ENCODE results near the gene LCLAT1. TPM values are rescaled to one million over a fixed set of nuclear protein-coding genes. Genes with fewer than 3 reads are reported as not detected.

Gene LCLAT1
- total RNA-seq, 1 donor from 2014 or later: 29.0 TPM

DNA sequence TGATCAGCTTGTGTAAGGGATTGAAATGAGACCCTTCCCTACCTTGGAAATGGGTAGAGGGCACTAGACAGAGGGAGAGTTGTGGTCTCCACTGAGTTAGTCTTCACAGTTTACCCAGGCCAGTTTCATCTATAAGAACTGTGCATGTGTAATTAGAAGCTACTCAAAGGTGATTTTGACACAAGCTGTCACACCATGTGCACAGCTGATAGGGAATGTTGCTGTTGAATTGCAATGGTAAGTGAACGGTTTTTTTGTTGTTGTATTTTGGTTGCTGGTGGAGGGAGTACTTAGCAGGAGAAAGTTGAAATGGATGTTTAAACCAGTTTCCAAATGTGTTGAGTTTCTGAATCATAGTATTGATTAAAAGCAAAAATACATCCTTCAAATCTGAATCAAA is 168.9 kb downstream of the LCLAT1 start:
- no peak for DNase-seq (ENCODE audit: extremely low spot score, unreplicated experiment)
- H3K4me1 Mint-ChIP-seq (ENCODE audit: unreplicated experiment): peaks cover 21% of the 10 kb centered on the region
- peaks cover 15% of the 10 kb centered on the region for H3K36me3 Mint-ChIP-seq
- no peak overlapping the region for H3K27ac Mint-ChIP-seq
- TF ChIP-seq CTCF (conservative IDR thresholded peaks at IDR 0.05): no peak
- no peak overlapping the region for H3K4me3 Mint-ChIP-seq
- H3K27me3 Mint-ChIP-seq: no peaks in the 10 kb centered on the region
- H3K9me3 Mint-ChIP-seq: no peaks in the 10 kb centered on the region

DNA sequence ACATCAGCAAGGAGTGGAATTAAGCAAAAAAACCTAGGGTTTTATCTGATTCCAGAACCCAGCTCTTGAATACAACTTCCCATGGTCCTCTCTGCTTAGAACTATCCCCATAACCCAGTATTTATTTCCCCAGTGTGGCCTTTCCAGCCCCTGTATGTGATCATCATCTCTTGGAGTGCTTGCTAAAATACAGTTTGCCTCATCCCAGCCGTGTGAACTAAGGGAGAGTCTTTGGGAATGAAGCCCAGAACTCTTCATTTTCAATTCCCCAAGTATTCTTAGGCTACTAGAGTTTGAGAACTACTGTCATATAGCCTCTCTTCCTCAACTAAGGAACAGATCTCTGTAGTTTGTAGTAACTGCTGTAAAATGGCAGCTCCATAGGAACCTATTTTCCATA is 173.1 kb downstream of the LCLAT1 start:
- Mint-ChIP-seq H3K27me3 (no peaks in the 10 kb centered on the region), H3K4me1 (ENCODE audit: unreplicated experiment) (peaks cover 4% of the 10 kb centered on the region), H3K9me3 (peaks cover 8% of the 10 kb centered on the region), H3K4me3 (no peak overlapping the region), H3K27ac (no peak overlapping the region), H3K36me3 (peaks cover 19% of the 10 kb centered on the region)
- DNase-seq (ENCODE audit: extremely low spot score, unreplicated experiment): no peak
- TF ChIP-seq CTCF (conservative IDR thresholded peaks at IDR 0.05): no peak

DNA sequence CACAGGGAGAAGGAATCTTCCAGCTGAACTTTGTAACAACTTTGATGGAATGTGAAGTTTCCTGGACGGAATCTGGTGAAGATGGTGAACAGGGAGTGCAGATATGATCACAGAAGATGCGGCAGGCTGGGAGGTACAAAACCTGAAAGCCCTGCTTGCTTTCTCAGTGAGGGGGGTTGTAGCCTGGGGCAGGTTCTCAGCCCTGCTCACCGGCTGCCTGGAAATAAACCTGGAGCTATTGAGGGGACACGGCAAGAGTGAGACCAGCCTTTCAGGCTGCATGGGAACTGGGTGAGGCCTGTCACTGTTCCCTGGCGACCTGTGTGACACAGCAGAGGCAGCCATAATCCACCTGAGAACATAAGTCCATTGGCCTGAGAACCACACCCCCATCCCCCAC is 174.8 kb downstream of the LCLAT1 start:
- Mint-ChIP-seq H3K4me1 (ENCODE audit: unreplicated experiment) (peaks cover 4% of the 10 kb centered on the region), H3K36me3 (peaks cover 13% of the 10 kb centered on the region), H3K9me3 (peaks cover 8% of the 10 kb centered on the region), H3K27me3 (no peaks in the 10 kb centered on the region), H3K27ac (no peak overlapping the region), H3K4me3 (no peak overlapping the region)
- no peak for TF ChIP-seq CTCF (conservative IDR thresholded peaks at IDR 0.05)
- no peak for DNase-seq (ENCODE audit: extremely low spot score, unreplicated experiment)

DNA sequence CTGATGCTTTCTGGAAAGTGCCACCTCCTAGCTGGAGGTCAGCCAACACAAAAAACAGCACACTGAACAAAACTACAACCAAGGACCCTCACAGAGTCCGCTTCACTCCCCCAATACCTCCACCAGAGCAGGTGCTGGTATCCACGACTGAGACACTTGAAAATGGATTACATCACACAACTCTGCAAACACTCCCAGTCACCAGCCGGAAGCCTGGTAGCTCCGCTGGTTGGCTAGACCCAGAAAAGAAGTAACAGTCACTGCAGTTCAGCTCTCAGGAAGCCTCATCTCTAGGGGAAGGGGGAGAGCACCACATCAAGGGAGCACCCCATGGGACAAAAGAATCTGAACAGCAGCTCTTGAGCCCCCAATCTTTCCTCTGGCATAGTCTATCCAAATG is 175.4 kb downstream of the LCLAT1 start:
- TF ChIP-seq CTCF (conservative IDR thresholded peaks at IDR 0.05): no peak
- Mint-ChIP-seq H3K27me3 (no peaks in the 10 kb centered on the region), H3K9me3 (peaks cover 8% of the 10 kb centered on the region), H3K4me3 (no peak overlapping the region), H3K27ac (no peak overlapping the region), H3K4me1 (ENCODE audit: unreplicated experiment) (peaks cover 4% of the 10 kb centered on the region), H3K36me3 (peaks cover 13% of the 10 kb centered on the region)
- DNase-seq (ENCODE audit: extremely low spot score, unreplicated experiment): no peak

DNA sequence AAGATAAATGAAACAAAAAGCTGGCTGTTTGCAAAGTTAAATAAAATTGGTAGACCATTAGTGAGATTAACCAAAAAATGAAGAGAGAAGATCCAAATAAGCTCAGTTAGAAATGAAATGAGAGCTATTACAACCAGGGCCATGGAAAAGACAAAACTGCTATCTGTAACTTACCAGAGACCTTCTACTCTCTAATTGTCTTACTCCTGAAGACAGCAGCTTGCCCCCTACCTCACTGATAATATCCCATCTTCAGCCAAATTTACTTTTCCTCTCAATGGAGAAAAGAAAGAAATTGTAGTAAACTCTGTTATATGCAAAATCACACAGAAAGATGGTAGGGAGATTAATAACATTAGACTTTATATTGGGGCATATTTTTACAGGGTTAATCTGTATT is 178.2 kb downstream of the LCLAT1 start:
- Mint-ChIP-seq H3K9me3 (peaks cover 8% of the 10 kb centered on the region), H3K27me3 (no peaks in the 10 kb centered on the region), H3K4me1 (ENCODE audit: unreplicated experiment) (peaks cover 4% of the 10 kb centered on the region), H3K36me3 (peaks cover 13% of the 10 kb centered on the region), H3K27ac (no peak overlapping the region), H3K4me3 (no peak overlapping the region)
- no peak for DNase-seq (ENCODE audit: extremely low spot score, unreplicated experiment)
- no peak for TF ChIP-seq CTCF (conservative IDR thresholded peaks at IDR 0.05)

- no peak overlapping the region for H3K27ac Mint-ChIP-seq
- no peaks in the 10 kb centered on the region for H3K27me3 Mint-ChIP-seq
- TF ChIP-seq CTCF (conservative IDR thresholded peaks at IDR 0.05): no peak
- H3K4me1 Mint-ChIP-seq (ENCODE audit: unreplicated experiment): peaks cover 4% of the 10 kb centered on the region
- peaks cover 13% of the 10 kb centered on the region for H3K36me3 Mint-ChIP-seq
- peaks cover 8% of the 10 kb centered on the region for H3K9me3 Mint-ChIP-seq
- DNase-seq (ENCODE audit: extremely low spot score, unreplicated experiment): no peak
- no peak overlapping the region for H3K4me3 Mint-ChIP-seq
These were observed 178.7 kb downstream of the LCLAT1 start for GRCh38 chr2:30625701-30626100.

Measured in type B pancreatic cell (in vitro differentiated cells).